Measurements from ENCODE around the gene WNT2B.

Gene WNT2B

GRCh38 chr1:112504001-112504660, 4.6 kb upstream of the WNT2B start:
- no peak overlapping the region for H3K9ac ChIP-seq
- H3K36me3 ChIP-seq (ENCODE audit: control insufficient read depth, insufficient read depth, low read length) = no peaks in the 10 kb centered on the region
- H2AFZ ChIP-seq = no peak overlapping the region
- H3K79me2 ChIP-seq = no peaks in the 10 kb centered on the region
- no peak for TF ChIP-seq CTCF (IDR thresholded peaks at IDR 0.05)
- no peak overlapping the region for H3K27ac ChIP-seq
- H3K4me1 ChIP-seq = peaks cover 3% of the 10 kb centered on the region
- no peak overlapping the region for H3K4me3 ChIP-seq (ENCODE audit: low read depth, low read length)
- no peaks in the 10 kb centered on the region for H3K9me3 ChIP-seq (ENCODE audit: control insufficient read depth, low read length)
- no peak overlapping the region for H3K4me2 ChIP-seq (ENCODE audit: low read length)
- H3K27me3 ChIP-seq (ENCODE audit: control insufficient read depth, insufficient read depth, low read length) = no peaks in the 10 kb centered on the region

- Histone ChIP-seq H3K4me1 (peaks cover 3% of the 10 kb centered on the region), H3K27ac (no peak overlapping the region), H3K27me3 (ENCODE audit: control insufficient read depth, insufficient read depth, low read length) (no peaks in the 10 kb centered on the region), H2AFZ (no peak overlapping the region), H3K4me2 (ENCODE audit: low read length) (no peak overlapping the region), H3K4me3 (ENCODE audit: low read depth, low read length) (no peak overlapping the region), H3K9ac (no peak overlapping the region), H3K9me3 (ENCODE audit: control insufficient read depth, low read length) (no peaks in the 10 kb centered on the region), H3K79me2 (no peaks in the 10 kb centered on the region), H3K36me3 (ENCODE audit: control insufficient read depth, insufficient read depth, low read length) (no peaks in the 10 kb centered on the region)
- no peak for TF ChIP-seq CTCF (IDR thresholded peaks at IDR 0.05)
Measured at GRCh38 chr1:112504661-112505399, 3.9 kb upstream of the WNT2B start.

- no peak overlapping the region for H3K4me2 ChIP-seq (ENCODE audit: low read length)
- no peaks in the 10 kb centered on the region for H3K36me3 ChIP-seq (ENCODE audit: control insufficient read depth, insufficient read depth, low read length)
- H3K79me2 ChIP-seq = no peaks in the 10 kb centered on the region
- H2AFZ ChIP-seq = no peak overlapping the region
- no peaks in the 10 kb centered on the region for H3K9me3 ChIP-seq (ENCODE audit: control insufficient read depth, low read length)
- peaks cover 3% of the 10 kb centered on the region for H3K4me1 ChIP-seq
- TF ChIP-seq CTCF (IDR thresholded peaks at IDR 0.05) = no peak
- H3K27ac ChIP-seq = no peak overlapping the region
- no peak overlapping the region for H3K4me3 ChIP-seq (ENCODE audit: low read depth, low read length)
- no peak overlapping the region for H3K9ac ChIP-seq
- no peaks in the 10 kb centered on the region for H3K27me3 ChIP-seq (ENCODE audit: control insufficient read depth, insufficient read depth, low read length)
Measured at GRCh38 chr1:112505400-112505785, 3.4 kb upstream of the WNT2B start.

- Histone ChIP-seq H3K4me1 (peaks cover 3% of the 10 kb centered on the region), H3K36me3 (ENCODE audit: control insufficient read depth, insufficient read depth, low read length) (no peaks in the 10 kb centered on the region), H3K9ac (no peak overlapping the region), H3K4me3 (ENCODE audit: low read depth, low read length) (no peak overlapping the region), H3K27ac (no peak overlapping the region), H3K4me2 (ENCODE audit: low read length) (no peak overlapping the region), H3K79me2 (no peaks in the 10 kb centered on the region), H3K27me3 (ENCODE audit: control insufficient read depth, insufficient read depth, low read length) (no peaks in the 10 kb centered on the region), H2AFZ (no peak overlapping the region), H3K9me3 (ENCODE audit: control insufficient read depth, low read length) (no peaks in the 10 kb centered on the region)
- no peak for TF ChIP-seq CTCF (IDR thresholded peaks at IDR 0.05)
Measured at GRCh38 chr1:112505878-112506277, 2.9 kb upstream of the WNT2B start.
